ENCODE measurements around the gene DNAJB7.

The DNAJB7 gene

GRCh38 chr22:40856513-40857308 lies 5.2 kb downstream of the DNAJB7 start, which contains the start of the genes ST13 and XPNPEP3:
Gene ST13, minus strand, starts transcription at chr22:40856639. Its CDS starts 99 bp downstream, at chr22:40856540.
Gene XPNPEP3, plus strand, starts transcription at chr22:40857148. Its CDS starts 34 bp downstream, at chr22:40857182.
- TF ChIP-seq CTCF (IDR thresholded peaks at IDR 0.05), result no peak

DNA sequence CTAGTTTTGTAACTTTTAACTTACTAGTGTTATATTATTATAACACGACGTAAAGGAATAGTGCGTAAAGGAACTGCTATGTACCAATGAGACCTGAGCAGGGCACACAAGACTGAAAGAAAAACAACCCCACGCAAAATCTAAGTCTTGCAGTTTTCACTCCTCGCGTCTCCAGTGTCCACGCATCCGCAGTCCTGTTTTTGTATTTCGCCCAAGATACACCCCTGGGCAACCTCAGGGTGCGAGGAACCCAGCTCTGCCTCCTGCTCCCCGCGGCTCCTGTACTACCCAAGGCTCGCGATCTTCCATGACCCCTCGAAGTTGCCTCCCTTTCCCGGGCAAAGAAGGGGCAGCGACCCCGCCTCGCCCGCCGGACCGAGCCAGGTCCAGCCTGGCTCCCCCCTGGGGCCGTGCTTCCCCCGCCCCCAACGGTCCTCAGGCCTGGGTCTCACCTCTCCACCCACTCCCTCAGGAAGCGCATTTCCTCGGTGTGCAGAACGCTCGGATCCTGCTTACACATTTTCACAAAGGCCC lies 5.9 kb downstream of the DNAJB7 start:
- TF ChIP-seq CTCF (IDR thresholded peaks at IDR 0.05), result no peak

GRCh38 chr22:40855071-40855978 lies 6.6 kb downstream of the DNAJB7 start:
- no peak for TF ChIP-seq CTCF (IDR thresholded peaks at IDR 0.05)

DNA sequence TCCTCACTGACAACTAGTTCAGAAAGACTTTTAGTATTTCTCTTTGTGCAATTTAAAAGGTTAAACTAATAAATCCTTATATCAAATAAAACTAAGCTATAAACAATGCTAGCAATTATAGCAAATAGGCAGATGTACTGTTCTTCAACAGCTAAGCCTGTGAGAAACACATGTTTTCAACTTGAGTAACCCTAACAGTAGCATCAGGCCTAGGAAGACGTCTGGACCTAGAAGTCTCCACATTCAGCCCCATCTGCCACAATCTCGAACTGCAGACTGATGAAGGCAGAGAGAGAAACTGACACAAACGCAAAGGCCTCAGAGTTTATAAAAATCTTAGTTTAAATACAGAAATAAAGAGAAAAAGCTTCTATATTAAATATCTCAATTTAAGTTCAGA lies 8.0 kb downstream of the DNAJB7 start:
- TF ChIP-seq CTCF (IDR thresholded peaks at IDR 0.05), result no peak

DNA sequence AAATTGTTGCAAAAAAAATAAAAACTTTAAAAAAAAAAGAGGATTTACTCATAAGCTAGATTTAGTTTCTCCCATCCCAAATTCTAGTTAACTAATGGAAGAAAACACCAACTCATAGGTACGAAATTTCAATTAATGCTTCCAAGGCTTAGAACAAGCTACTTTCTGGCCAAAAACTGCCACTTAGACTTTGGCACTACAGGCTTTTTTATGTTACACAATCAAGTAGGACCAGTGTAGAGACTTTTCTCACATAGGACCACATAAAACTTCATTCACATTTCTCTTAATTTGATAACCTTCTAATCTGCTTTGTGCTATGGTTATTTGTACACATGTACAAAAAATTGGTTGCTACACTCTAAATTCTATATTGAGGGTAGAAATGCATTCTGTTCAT lies 8.6 kb downstream of the DNAJB7 start:
- no peak for TF ChIP-seq CTCF (IDR thresholded peaks at IDR 0.05)

DNA sequence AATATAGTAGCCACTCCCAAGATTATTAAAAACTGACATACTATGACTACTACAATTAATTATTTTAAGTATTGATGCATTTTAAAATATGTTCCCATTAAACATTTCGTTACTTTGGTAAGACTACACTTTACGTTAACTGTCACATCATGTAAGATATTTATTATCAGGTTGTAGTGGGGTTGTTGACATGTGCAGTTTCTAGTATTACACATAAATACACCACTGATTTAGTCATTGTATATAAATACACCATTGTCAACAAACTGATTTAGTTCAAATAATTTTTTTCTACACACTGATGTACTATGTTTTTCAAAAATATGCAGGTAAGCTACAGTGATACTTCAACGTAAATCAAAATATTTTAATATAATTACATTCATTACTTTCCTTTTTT lies 17.0 kb downstream of the DNAJB7 start:
- TF ChIP-seq CTCF (IDR thresholded peaks at IDR 0.05), result no peak

- TF ChIP-seq CTCF (IDR thresholded peaks at IDR 0.05), result no peak
Measured at GRCh38 chr22:40838486-40838885, 23.4 kb downstream of the DNAJB7 start.
